GM12891 (cell line): Measurements from ENCODE around the gene GID8.

Source experiments
- DNase-seq: peaks from one replicate; pipeline ENCODE4 v3.0.0; 2011; ENCODE audit warnings: low spot score; ENCODE audit not compliant: insufficient read length
- FAIRE-seq: peaks from 2 replicates; lab custom pipeline; 2011; peaks lifted over from hg19 to GRCh38; lab: Jason Lieb, UNC
- PAX5 ChIP-seq: IDR thresholded peaks from 2 replicates; pipeline ENCODE4 v1.6.1; 2011; ENCODE audit warnings: low read length, moderate library complexity, mild to moderate bottlenecking; ENCODE audit not compliant: insufficient read depth, severe bottlenecking
- POLR2A ChIP-seq: IDR thresholded peaks from 2 replicates; pipeline ENCODE4 v1.6.1; 2011; ENCODE audit warnings: low read depth, low read length, control low read depth
- POLR2AphosphoS5 ChIP-seq: IDR thresholded peaks from 2 replicates; pipeline ENCODE4 v1.6.1; 2011; ENCODE audit warnings: low read depth, low read length, control low read depth
- POU2F2 ChIP-seq: IDR thresholded peaks from 2 replicates; pipeline ENCODE4 v1.6.1; 2011; ENCODE audit warnings: low read depth, mild to moderate bottlenecking, control low read depth, low read length, moderate library complexity
- SPI1 ChIP-seq: IDR thresholded peaks from 2 replicates; pipeline ENCODE4 v1.6.1; 2011; ENCODE audit warnings: low read depth, low read length, control low read depth
- TAF1 ChIP-seq: IDR thresholded peaks from 2 replicates; pipeline ENCODE4 v1.6.1; 2011; ENCODE audit warnings: low read depth, low read length, control low read depth

GID8 gene

DNA sequence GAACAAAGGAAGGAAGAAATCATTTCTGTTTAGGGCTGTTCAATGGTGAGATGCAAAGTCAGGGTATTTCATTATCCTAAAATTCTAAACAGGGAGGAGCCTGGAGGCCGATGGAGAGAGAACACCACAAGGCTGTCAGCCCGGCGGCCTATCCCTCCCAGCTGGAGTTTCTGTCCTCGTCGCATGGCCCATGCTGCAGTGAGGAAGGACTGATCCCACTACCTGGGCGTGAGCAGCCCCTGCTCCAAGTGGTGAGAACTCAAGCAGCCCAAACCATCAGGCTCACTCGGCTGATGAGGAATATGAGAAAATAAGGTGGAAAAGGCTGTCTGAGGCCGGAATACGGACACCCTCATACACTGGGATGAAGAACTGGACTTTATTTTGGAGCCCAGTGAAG, 42.4 kb upstream of the GID8 start:
- no peak for FAIRE-seq
- DNase-seq, result no peak
- TF ChIP-seq POLR2AphosphoS5 (no peak), POLR2A (no peak), TAF1 (no peak), SPI1 (no peak), PAX5 (no peak), POU2F2 (no peak)

GRCh38 chr20:62896526-62896925, 41.4 kb upstream of the GID8 start:
- TF ChIP-seq PAX5 (no peak), POU2F2 (no peak), SPI1 (no peak)
- no peak for FAIRE-seq
- no peak for DNase-seq

- no peak for FAIRE-seq
- no peak for TF ChIP-seq POU2F2
- no peak for TF ChIP-seq POLR2AphosphoS5
- TF ChIP-seq TAF1, result no peak
- TF ChIP-seq POLR2A, result no peak
- no peak for TF ChIP-seq SPI1
- TF ChIP-seq PAX5, result no peak
- no peak for DNase-seq
These were observed 40.3 kb upstream of the GID8 start for GRCh38 chr20:62897666-62898065.

- no peak for FAIRE-seq
- TF ChIP-seq PAX5 (no peak), SPI1 (no peak), POLR2A (no peak), TAF1 (no peak), POLR2AphosphoS5 (no peak), POU2F2 (no peak)
These were observed 39.6 kb upstream of the GID8 start for GRCh38 chr20:62898093-62898964.

DNA sequence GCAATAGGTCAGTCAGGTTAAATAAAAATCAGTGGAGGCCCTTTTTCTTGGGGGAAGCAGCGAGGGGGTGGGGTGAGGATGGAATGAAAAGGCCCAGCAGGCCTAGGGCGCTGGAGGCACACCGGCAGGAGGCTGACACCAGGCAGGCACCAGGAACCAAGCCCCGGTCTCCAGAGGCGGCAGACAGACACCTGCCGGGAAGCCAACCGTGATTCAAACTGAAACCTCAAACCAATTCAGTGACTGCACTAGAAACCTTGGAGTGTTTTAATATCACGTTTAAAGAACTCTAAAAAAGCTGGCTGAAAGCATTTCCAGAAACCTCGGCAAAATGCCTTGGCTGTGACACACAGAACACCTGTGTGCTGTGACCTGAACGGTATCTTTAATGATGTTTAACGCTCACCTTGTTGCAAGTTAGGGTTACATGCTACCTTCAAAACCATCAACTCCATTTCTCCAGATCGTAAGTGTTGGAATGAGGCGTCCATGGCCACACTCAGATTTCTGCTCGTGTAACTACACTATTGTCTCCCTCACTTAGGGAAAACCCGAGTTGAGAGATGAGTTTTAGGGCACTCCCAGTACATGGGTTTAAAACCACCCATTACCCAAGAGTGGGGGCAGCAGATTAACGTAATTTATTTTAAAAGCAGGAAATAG, 38.8 kb upstream of the GID8 start:
- FAIRE-seq (peak; percentile 38), DNase-seq (no peak)
- TF ChIP-seq POLR2A (no peak), POLR2AphosphoS5 (peak; percentile 48; the same call in 1 of the 2 replicates)

More at GRCh38 chr20:62898093-62898964, 39.6 kb upstream of the GID8 start:
- DNase-seq, result no peak

DNA sequence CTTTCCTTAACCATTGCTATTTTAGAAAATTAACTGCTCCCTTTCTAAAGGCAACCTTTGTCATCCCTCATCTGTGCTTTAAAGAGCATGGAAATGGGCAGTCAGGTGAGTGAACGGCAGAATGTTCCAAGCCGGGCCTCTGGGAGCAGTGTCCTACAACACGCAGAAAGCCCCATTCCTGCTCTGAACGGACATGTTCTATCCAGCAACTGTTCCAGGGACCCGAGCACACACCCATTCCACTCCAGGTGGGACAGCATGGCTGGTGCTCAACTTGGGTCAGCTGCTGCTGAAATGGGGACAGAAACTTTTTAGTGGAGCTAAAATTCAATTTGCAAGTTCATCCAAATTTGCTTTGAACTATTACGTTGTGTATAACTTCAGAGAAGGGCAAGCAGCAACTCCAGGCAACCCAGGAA, 38.3 kb upstream of the GID8 start:
- TF ChIP-seq POU2F2 (no peak), SPI1 (no peak), PAX5 (no peak), POLR2AphosphoS5 (no peak), TAF1 (no peak), POLR2A (no peak)
- FAIRE-seq (no peak), DNase-seq (no peak)

DNA sequence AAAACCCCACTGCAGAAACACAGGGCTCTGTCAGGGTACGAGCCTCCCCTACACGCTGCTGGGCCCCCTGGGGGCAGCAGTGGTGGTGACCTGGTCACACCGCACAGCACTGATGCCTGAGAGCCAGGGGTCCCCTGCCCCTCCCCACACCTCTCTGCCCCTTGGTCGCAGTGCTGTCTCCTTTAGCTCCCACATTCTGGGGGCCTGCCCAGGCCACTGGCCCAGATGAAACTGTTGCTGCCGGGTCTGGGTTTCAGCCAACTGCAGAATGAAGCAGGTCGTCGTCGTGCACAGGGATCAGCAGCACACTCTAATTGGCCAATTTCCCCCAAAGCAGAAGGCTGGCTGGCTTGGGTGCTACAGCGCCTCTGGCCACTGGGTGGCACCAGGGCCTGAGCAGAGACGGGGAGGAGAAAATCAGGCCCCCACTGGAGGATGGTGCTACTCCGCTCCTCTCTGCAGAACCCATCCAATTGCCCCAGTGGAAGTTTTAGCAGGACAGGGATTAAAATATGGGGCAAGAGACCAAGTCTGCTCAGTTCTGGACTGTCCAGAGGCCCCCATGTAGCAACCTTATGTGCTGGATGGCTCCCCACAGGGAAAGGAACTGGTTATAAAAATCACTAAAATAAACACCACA, 37.8 kb upstream of the GID8 start:
- TF ChIP-seq TAF1 (no peak), POLR2A (peak; percentile 73)
- peak; percentile 83 for FAIRE-seq
- peak; percentile 87 for DNase-seq

- DNase-seq, result no peak
- peak; percentile 40 for TF ChIP-seq POLR2AphosphoS5
- TF ChIP-seq SPI1, result no peak
- no peak for FAIRE-seq
These were observed 37.0 kb upstream of the GID8 start for GRCh38 chr20:62900692-62901584.

DNA sequence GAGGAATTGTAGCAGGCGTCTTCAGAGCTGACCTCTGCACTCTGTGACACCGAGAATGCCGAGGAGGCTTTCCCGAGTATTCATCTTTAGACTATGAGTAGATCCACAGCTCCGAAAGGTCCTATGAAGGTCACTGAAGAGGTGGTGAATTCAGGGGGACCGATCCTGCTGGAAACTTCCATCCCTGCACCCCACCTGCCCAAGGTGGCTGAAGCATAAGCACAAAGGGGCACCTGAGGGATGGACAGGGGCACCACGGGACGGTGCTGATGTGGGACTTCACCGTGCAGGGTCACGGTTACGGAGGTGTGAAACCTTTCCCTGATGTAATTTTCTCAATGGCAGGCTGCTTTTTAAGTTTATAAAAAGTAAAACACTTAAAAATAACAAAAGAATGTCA, 36.1 kb upstream of the GID8 start:
- FAIRE-seq, result no peak
- TF ChIP-seq POLR2AphosphoS5, result no peak
- TF ChIP-seq SPI1, result no peak
- no peak; the same call in 1 of the 2 replicates for TF ChIP-seq POLR2A
- TF ChIP-seq PAX5, result no peak
- TF ChIP-seq TAF1, result no peak
- no peak for TF ChIP-seq POU2F2
- DNase-seq, result no peak
